SK-N-SH treated with all-trans-retinoic acid at 6 μM for 48 hours (cell line): Measurements from ENCODE around the gene SDC4.

Experiments
- ATAC-seq: fragments of 200-7000 bp; cut with Tn5 transposase; 3 replicates; pipeline ENCODE4 v1.9.1; 2020; ENCODE audit warnings: mild to moderate bottlenecking, moderate library complexity
- BACH2 ChIP-seq: fragments of 250-450 bp; sonication (Bioruptor Pico); IDR thresholded peaks from 2 replicates; pipeline ENCODE4 v1.9.0; 2021; ENCODE audit warnings: mild to moderate bottlenecking, borderline replicate concordance
- CSDC2 ChIP-seq: fragments of 250-450 bp; sonication (Bioruptor Pico); IDR thresholded peaks from 2 replicates; pipeline ENCODE4 v1.5.0; 2020; ENCODE audit warnings: mild to moderate bottlenecking, moderate library complexity
- ESRRG ChIP-seq: fragments of 250-450 bp; sonication (Bioruptor Pico); IDR thresholded peaks from 2 replicates; pipeline ENCODE4 v1.6.1; 2021; ENCODE audit warnings: mild to moderate bottlenecking
- ISL1 ChIP-seq: fragments of 250-450 bp; sonication (Bioruptor Pico); IDR thresholded peaks from 2 replicates; pipeline ENCODE4 v2.1.2; 2022; ENCODE audit warnings: mild to moderate bottlenecking, moderate library complexity
- OSR1 ChIP-seq: fragments of 250-450 bp; sonication (Bioruptor Pico); IDR thresholded peaks from 2 replicates; pipeline ENCODE4 v1.8.0; 2022; ENCODE audit warnings: moderate library complexity, mild to moderate bottlenecking, inconsistent platforms
- PPARA ChIP-seq: fragments of 250-450 bp; sonication (Bioruptor Pico); IDR thresholded peaks from 2 replicates; pipeline ENCODE4 v1.5.0; 2020; ENCODE audit warnings: mild to moderate bottlenecking, borderline replicate concordance
- RARB ChIP-seq: fragments of 250-450 bp; sonication (Bioruptor Pico); IDR thresholded peaks from 2 replicates; pipeline ENCODE4 v1.8.0; 2021; ENCODE audit warnings: mild to moderate bottlenecking, moderate library complexity
- SNAI2 ChIP-seq: fragments of 250-450 bp; sonication (Bioruptor Pico); IDR thresholded peaks from 2 replicates; pipeline ENCODE4 v1.5.0; 2020; ENCODE audit warnings: mild to moderate bottlenecking, moderate library complexity
- TCF4 ChIP-seq: fragments of 250-450 bp; sonication (Bioruptor Pico); IDR thresholded peaks from 2 replicates; pipeline ENCODE4 v1.8.0; 2021; ENCODE audit warnings: mild to moderate bottlenecking, moderate library complexity, borderline replicate concordance
- TOX ChIP-seq: fragments of 250-450 bp; sonication (Bioruptor Pico); IDR thresholded peaks from 2 replicates; pipeline ENCODE4 v1.8.0; 2021; ENCODE audit warnings: mild to moderate bottlenecking, moderate library complexity, borderline replicate concordance
- ZC3H10 ChIP-seq: fragments of 250-450 bp; sonication (Bioruptor Pico); IDR thresholded peaks from 2 replicates; pipeline ENCODE4 v1.5.1; 2021; ENCODE audit warnings: mild to moderate bottlenecking, moderate library complexity
- ZFP3 ChIP-seq: fragments of 250-450 bp; sonication (Bioruptor Pico); IDR thresholded peaks from 2 replicates; pipeline ENCODE4 v1.5.0; 2020; ENCODE audit warnings: mild to moderate bottlenecking, moderate library complexity
- ZFP30 ChIP-seq: fragments of 450-650 bp; formaldehyde crosslinking; IDR thresholded peaks from 2 replicates; pipeline ENCODE4 v1.5.0; 2022; ENCODE audit warnings: mild to moderate bottlenecking, moderate library complexity
- ZNF565 ChIP-seq: fragments of 450-650 bp; formaldehyde crosslinking; conservative IDR thresholded peaks from 2 replicates; pipeline ENCODE4 v1.5.0; 2020; ENCODE audit warnings: low read depth, mild to moderate bottlenecking, moderate library complexity
- ZNF70 ChIP-seq: fragments of 450-650 bp; formaldehyde crosslinking; IDR thresholded peaks from 2 replicates; pipeline ENCODE4 v1.5.0; 2020; ENCODE audit warnings: mild to moderate bottlenecking, moderate library complexity
- ZNF8 ChIP-seq: fragments of 450-650 bp; formaldehyde crosslinking; IDR thresholded peaks from 2 replicates; pipeline ENCODE4 v1.5.0; 2020; ENCODE audit warnings: mild to moderate bottlenecking, moderate library complexity
- TF ChIP-seq, protein P1 (sequence below): fragments of 250-450 bp; sonication (Bioruptor Pico); IDR thresholded peaks from 2 replicates; pipeline ENCODE4 v1.5.1; 2021; ENCODE audit warnings: mild to moderate bottlenecking, moderate library complexity
- TF ChIP-seq, protein P2 (sequence below): fragments of 250-450 bp; sonication (Bioruptor Pico); IDR thresholded peaks from 2 replicates; pipeline ENCODE4 v1.8.0; 2021; ENCODE audit warnings: low read depth, mild to moderate bottlenecking, moderate library complexity, borderline replicate concordance
- TF ChIP-seq, protein P3 (sequence below): fragments of 250-450 bp; sonication (Bioruptor Pico); IDR thresholded peaks from 2 replicates; pipeline ENCODE4 v1.5.0; 2020; ENCODE audit warnings: mild to moderate bottlenecking, moderate library complexity
- TF ChIP-seq, protein P4 (sequence below): fragments of 250-450 bp; sonication (Bioruptor Pico); IDR thresholded peaks from 2 replicates; pipeline ENCODE4 v1.8.0; 2020; ENCODE audit warnings: mild to moderate bottlenecking, moderate library complexity, borderline replicate concordance

The SDC4 gene

DNA sequence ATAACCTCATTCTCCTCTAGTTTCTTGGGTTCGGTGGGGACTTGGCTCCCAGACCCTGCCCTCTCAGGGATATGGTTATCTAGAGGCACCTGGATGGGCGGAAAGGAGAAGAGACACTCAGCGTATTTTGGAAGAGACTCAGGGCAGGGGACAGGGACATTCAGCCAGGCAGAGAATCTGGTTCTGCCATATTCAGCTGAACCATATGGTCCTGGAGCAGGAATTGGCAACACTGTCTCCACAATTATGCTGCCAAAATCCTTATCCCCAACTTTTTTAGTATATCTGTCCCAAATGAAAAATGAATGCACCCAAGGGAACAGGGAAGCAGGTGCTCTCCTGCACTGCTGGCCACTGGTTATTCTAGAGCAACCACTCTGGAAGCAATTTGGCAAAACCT is 17.7 kb downstream of the SDC4 start:
- no peak for ATAC-seq
- TF ChIP-seq, protein P1, sequence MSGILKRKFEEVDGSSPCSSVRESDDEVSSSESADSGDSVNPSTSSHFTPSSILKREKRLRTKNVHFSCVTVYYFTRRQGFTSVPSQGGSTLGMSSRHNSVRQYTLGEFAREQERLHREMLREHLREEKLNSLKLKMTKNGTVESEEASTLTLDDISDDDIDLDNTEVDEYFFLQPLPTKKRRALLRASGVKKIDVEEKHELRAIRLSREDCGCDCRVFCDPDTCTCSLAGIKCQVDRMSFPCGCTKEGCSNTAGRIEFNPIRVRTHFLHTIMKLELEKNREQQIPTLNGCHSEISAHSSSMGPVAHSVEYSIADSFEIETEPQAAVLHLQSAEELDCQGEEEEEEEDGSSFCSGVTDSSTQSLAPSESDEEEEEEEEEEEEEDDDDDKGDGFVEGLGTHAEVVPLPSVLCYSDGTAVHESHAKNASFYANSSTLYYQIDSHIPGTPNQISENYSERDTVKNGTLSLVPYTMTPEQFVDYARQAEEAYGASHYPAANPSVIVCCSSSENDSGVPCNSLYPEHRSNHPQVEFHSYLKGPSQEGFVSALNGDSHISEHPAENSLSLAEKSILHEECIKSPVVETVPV (CRISPR knock-in tag): no peak
- TF ChIP-seq ISL1 (no peak), RARB (CRISPR knock-in tag) (no peak), ZNF8 (no peak), ZNF70 (CRISPR knock-in tag) (no peak), SNAI2 (no peak), PPARA (CRISPR knock-in tag) (no peak), ESRRG (CRISPR knock-in tag) (no peak)

DNA sequence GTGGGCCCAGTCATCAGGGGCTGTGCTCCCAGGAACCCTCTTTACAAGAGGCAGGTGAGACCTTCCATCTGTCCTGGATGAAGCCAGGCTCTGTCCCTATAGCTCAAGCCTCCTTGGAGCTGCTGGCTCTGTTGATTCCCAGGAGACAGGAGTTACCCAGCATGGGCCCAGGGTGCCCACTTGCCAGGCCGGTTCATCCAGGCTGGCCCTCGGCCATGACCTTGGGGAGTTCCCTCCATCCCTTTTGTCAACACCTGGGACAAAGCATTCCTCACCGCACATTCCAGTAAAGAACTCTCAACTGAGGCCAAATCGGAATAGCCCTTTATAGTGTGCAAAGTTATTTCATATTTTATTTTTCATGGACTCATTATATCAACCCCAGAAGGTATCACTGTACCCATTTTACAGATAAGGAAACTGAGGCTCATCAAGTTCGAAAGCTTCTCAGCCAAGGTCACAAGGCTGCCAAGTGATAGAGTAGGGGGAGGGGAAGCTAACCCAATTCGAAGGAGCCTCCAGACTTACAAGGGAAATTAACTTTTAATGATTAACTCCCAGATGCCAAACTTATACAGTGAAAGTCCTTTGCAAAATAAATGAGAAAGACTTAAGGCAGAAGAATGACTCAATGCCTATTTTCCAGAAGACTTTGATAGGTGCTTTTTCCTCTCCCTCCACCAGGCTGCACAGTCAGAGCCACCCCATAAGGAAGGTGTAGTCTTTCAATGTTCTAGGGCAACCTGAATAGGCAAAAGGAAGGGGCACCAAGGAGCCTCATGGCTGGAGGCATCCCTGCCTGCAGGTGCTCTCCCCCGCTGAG is 18.5 kb downstream of the SDC4 start:
- no peak for TF ChIP-seq ESRRG (CRISPR knock-in tag)
- TF ChIP-seq, protein P2, sequence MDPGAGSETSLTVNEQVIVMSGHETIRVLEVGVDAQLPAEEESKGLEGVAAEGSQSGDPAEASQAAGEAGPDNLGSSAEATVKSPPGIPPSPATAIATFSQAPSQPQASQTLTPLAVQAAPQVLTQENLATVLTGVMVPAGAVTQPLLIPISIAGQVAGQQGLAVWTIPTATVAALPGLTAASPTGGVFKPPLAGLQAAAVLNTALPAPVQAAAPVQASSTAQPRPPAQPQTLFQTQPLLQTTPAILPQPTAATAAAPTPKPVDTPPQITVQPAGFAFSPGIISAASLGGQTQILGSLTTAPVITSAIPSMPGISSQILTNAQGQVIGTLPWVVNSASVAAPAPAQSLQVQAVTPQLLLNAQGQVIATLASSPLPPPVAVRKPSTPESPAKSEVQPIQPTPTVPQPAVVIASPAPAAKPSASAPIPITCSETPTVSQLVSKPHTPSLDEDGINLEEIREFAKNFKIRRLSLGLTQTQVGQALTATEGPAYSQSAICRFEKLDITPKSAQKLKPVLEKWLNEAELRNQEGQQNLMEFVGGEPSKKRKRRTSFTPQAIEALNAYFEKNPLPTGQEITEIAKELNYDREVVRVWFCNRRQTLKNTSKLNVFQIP: no peak
- TF ChIP-seq ZC3H10 (CRISPR knock-in tag): no peak
- no peak for ATAC-seq

DNA sequence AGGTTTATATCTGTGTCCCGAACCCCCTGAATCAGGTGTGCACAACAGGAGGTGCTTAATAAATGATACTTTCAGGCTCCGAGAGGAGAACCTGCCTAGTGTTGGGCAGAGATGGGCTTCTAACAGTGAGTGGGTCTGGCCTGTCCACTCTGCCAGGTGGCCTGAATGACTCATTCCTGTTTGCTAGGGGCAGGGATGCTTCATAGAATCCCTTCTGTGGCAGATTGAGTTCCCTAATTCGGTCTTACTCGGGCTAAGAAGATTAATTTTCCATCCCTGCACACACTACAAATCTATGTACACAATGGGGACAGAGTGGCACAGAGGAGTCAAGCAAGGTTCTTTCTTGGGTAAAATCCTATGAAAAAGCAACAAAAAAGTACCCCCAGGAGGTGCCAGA is 19.8 kb downstream of the SDC4 start:
- no peak for ATAC-seq
- TF ChIP-seq TCF4 (CRISPR knock-in tag) (no peak), ZFP3 (no peak), ESRRG (CRISPR knock-in tag) (no peak), CSDC2 (CRISPR knock-in tag) (no peak), ZNF70 (CRISPR knock-in tag) (no peak), ZNF565 (no peak), RARB (CRISPR knock-in tag) (no peak), ZNF8 (no peak), ZFP30 (no peak)
- TF ChIP-seq, protein P2: no peak

DNA sequence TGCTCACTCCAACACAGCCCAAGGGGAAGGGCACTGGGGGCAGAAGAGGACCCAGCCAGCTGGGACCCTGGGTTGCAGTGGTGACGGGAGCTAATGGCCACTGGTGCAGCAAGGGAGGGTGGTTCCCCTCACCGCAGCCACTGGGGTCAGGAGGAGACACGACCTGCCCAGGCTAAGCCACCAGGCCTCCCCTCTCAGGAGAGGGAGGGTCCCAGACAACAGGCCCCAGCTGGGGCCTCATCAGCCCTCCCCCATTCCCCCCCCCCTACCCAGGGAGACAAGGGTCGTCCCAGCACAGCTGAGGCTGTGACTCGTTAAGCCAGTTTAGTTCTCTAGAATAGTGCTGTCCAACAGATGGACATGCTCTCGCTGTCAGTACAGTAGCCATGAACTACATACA is 22.9 kb downstream of the SDC4 start:
- no peak for ATAC-seq
- TF ChIP-seq ZC3H10 (CRISPR knock-in tag) (no peak), ZFP3 (no peak), ZNF565 (no peak), SNAI2 (no peak), TOX (CRISPR knock-in tag) (no peak), ESRRG (CRISPR knock-in tag) (no peak), ISL1 (no peak), ZNF70 (CRISPR knock-in tag) (no peak), OSR1 (CRISPR knock-in tag) (no peak), RARB (CRISPR knock-in tag) (no peak), ZFP30 (no peak), BACH2 (no peak)
- TF ChIP-seq, protein P3, sequence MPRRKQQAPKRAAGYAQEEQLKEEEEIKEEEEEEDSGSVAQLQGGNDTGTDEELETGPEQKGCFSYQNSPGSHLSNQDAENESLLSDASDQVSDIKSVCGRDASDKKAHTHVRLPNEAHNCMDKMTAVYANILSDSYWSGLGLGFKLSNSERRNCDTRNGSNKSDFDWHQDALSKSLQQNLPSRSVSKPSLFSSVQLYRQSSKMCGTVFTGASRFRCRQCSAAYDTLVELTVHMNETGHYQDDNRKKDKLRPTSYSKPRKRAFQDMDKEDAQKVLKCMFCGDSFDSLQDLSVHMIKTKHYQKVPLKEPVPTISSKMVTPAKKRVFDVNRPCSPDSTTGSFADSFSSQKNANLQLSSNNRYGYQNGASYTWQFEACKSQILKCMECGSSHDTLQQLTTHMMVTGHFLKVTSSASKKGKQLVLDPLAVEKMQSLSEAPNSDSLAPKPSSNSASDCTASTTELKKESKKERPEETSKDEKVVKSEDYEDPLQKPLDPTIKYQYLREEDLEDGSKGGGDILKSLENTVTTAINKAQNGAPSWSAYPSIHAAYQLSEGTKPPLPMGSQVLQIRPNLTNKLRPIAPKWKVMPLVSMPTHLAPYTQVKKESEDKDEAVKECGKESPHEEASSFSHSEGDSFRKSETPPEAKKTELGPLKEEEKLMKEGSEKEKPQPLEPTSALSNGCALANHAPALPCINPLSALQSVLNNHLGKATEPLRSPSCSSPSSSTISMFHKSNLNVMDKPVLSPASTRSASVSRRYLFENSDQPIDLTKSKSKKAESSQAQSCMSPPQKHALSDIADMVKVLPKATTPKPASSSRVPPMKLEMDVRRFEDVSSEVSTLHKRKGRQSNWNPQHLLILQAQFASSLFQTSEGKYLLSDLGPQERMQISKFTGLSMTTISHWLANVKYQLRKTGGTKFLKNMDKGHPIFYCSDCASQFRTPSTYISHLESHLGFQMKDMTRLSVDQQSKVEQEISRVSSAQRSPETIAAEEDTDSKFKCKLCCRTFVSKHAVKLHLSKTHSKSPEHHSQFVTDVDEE: no peak
- TF ChIP-seq, protein P4, sequence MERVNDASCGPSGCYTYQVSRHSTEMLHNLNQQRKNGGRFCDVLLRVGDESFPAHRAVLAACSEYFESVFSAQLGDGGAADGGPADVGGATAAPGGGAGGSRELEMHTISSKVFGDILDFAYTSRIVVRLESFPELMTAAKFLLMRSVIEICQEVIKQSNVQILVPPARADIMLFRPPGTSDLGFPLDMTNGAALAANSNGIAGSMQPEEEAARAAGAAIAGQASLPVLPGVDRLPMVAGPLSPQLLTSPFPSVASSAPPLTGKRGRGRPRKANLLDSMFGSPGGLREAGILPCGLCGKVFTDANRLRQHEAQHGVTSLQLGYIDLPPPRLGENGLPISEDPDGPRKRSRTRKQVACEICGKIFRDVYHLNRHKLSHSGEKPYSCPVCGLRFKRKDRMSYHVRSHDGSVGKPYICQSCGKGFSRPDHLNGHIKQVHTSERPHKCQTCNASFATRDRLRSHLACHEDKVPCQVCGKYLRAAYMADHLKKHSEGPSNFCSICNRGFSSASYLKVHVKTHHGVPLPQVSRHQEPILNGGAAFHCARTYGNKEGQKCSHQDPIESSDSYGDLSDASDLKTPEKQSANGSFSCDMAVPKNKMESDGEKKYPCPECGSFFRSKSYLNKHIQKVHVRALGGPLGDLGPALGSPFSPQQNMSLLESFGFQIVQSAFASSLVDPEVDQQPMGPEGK (CRISPR knock-in tag): no peak
